Urinary bladder (tissue), 4 donors: ENCODE data around the gene POLR1A. TPM values are rescaled to one million over a fixed set of nuclear protein-coding genes. Genes with fewer than 3 reads are reported as not detected.
A peak's percentile ranks its signal among the peaks of the same experiment; 100 is the strongest.

ENCODE experiments used
- DNase-seq: peaks from one replicate; pipeline ENCODE4 v3.0.0-alpha.2; 2015; ENCODE audit errors: extremely low spot score
- H3K27ac ChIP-seq: one replicate; pipeline ENCODE4 v1.5.1; 2013; ENCODE audit warnings: low read depth, mild to moderate bottlenecking, moderate library complexity
- H3K36me3 ChIP-seq: one replicate; pipeline ENCODE4 v1.6.1; 2013; ENCODE audit warnings: mild to moderate bottlenecking, moderate library complexity; ENCODE audit not compliant: insufficient read depth
- H3K4me1 ChIP-seq: one replicate; pipeline ENCODE4 v1.6.1; 2013; ENCODE audit warnings: mild to moderate bottlenecking, moderate library complexity; ENCODE audit not compliant: insufficient read depth
- H3K4me3 ChIP-seq: one replicate; pipeline ENCODE4 v1.5.1; 2013; ENCODE audit warnings: low read depth, low read length
- WGBS: extraction: QIAGEN DNeasy Blood & Tissue Kit; methylation state at CpG from one replicate; pipeline ENCODE4 v1.1.7; 2013; 5-methylcytosine and 5-hydroxymethylcytosine counted together
- polyA plus RNA-seq: library from polyadenylated mRNA; stranded (reverse); fragments of 200-250 nt; gene quantifications from one replicate; pipeline ENCODE4 v1.2.3, GENCODE V29; 2013
- total RNA-seq: library from RNA; depleted of rRNA; stranded (reverse); fragments of >200 nt; gene quantifications from one replicate; pipeline ENCODE4 v1.2.3, GENCODE V29; 2014
- donor health status: healthy with polysubstance abuse.
- donor health status: healthy.

The POLR1A gene
- total and polyA plus RNA-seq, 2 donors, result 6.6 to 11.5 TPM

- H3K27ac ChIP-seq, result no peak overlapping the region
- H3K4me3 ChIP-seq, result no peak overlapping the region
- H3K36me3 ChIP-seq, result peaks cover 2% of the 10 kb centered on the region
- 85% methylated on average over 6 of the region's 6 CpGs for WGBS
- DNase-seq, result no peak
- H3K4me1 ChIP-seq, result no peaks in the 10 kb centered on the region
Observed at GRCh38 chr2:86045541-86045940, 60.1 kb downstream of the POLR1A start.

DNA sequence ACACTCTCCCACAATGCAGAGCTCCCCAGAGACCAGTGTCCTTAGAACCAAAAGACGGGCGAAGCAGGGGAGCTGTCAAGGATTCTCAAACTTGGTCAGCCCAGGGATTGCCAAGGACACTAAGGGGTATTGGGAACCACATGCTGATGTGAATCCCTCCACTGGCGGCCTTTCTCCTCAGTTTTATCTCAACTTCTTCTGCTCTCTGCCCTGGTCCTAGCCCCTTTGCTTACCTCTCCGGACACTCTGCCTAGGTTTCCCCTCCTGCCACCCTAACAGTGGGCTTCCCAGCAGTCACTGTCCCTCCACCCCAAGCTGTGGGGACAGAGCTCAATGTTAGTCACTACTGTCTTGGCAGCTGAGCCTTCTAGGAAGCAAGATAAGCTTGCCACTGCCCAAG lies 61.1 kb downstream of the POLR1A start:
- H3K4me3 ChIP-seq, result no peak overlapping the region
- H3K27ac ChIP-seq, result no peak overlapping the region
- WGBS, result 98% methylated on average over 4 of the region's 4 CpGs
- no peaks in the 10 kb centered on the region for H3K4me1 ChIP-seq
- peaks cover 2% of the 10 kb centered on the region for H3K36me3 ChIP-seq
- no peak for DNase-seq

DNA sequence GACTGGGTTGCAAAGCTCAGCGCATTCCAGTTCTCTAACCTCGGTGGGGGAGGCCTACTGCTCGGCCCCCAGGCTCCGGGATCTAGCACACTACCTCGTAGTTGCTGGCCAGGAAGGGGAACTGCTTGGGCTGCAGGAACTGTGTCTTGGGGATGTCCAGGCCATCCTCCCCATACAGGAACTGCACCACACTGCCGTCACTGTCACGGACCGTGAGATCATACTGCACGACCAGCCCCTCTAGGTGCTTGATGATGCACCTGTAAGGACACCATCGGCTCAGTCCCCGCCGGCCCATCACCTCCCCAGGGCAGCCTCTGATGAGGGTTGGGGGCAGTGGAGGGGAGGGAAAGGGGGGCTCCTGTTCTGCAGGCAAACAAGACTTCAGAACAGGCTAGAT lies 61.6 kb downstream of the POLR1A start:
- Histone ChIP-seq H3K4me1 (no peaks in the 10 kb centered on the region), H3K27ac (no peak overlapping the region), H3K4me3 (no peak overlapping the region), H3K36me3 (peaks cover 2% of the 10 kb centered on the region)
- DNase-seq, result no peak
- WGBS, result 91% methylated on average over 12 of the region's 12 CpGs

DNA sequence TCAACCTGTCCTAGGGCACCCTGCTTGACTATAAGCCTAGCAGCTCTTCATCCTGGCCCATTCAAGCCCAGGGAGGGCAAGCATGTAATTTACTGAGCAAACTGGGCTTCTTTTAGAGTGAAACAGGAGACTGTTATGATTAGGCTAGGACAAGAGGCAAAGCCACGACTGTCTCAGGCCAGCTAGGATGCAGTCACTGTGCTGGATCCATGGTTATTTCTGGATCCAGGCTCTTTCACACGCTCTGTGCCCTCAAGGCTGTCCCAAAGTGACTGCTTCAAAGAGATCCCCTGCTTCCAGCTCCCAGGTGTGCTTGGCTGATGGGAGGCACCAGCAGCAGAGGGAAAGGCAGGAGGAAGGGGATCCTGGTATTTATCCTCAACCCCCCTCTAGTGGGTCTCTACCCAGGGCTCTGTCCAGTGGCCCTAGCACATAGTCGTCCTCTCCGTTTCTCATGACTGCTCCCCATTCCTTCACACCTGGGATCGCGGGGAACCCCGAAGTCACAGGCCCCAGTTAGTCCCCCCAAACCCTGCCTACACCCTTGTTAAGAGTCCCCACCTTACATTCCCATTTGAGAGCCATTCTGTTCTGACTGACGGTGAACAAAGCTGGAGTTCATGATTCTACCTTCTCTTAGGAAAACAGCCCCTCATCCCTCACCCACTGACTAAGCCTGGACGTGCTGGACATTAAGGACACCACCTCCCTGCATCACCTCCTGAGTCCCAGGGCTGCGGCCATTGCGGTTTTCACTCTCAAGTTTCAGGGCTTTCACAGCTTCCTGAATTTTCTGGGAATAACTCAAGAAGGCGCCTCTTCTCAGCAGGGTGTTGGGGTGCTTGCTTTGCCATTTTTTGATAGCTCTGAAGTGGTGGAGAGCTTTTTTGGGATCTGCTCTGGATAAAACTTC lies 63.2 kb downstream of the POLR1A start:
- no peak overlapping the region for H3K4me3 ChIP-seq
- H3K27ac ChIP-seq, result no peak overlapping the region
- 95% methylated on average over 12 of the region's 12 CpGs for WGBS
- no peak for DNase-seq
- peaks cover 2% of the 10 kb centered on the region for H3K36me3 ChIP-seq
- no peaks in the 10 kb centered on the region for H3K4me1 ChIP-seq

GRCh38 chr2:86039963-86040655 lies 65.6 kb downstream of the POLR1A start:
- no peaks in the 10 kb centered on the region for H3K4me1 ChIP-seq
- peaks cover under 1% of the 10 kb centered on the region for H3K36me3 ChIP-seq
- WGBS, result 96% methylated on average over 12 of the region's 12 CpGs
- H3K27ac ChIP-seq, result no peak overlapping the region
- no peak for DNase-seq
- no peak overlapping the region for H3K4me3 ChIP-seq

DNA sequence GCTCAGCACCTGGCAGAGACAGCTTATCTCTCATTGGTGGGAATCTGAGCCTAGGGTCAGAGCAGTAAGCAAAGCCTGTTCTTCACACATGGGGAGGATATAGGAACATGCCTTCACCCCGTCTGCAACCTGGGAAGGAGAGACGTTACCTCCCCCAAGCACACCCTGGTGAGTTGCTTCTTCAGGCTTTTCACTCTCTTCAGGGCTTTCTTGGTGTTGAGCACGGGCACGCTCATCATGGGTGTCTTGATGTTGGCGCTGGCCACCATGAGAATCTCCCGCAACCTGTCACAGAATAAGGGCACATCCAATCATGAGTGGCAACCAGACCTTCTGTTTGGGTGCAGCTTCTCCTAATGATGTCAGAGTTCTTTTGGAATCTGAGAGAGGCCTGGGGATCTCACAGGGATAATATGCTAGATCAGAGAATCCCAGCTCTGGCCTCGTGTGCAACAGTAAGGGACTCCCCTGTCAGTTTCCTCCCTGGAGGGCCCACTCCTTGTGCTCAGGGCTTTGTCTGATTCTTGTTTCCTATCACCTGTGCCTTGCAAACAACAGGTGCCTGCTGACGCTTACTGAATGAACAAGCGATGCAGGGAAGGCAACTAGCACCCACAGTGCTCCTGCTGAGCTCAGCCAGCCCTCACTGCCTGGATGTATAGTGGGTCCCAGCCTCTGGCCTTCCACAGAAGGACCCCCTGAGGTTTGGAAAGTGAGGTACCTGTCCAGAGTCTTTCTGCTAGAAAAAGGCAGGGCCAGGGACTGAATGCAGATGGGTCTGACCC lies 66.3 kb downstream of the POLR1A start:
- H3K27ac ChIP-seq, result no peak overlapping the region
- 95% methylated on average over 9 of the region's 9 CpGs for WGBS
- H3K4me1 ChIP-seq, result no peaks in the 10 kb centered on the region
- no peaks in the 10 kb centered on the region for H3K36me3 ChIP-seq
- DNase-seq, result no peak
- H3K4me3 ChIP-seq, result no peak overlapping the region

- no peak for DNase-seq
- Histone ChIP-seq H3K4me3 (no peak overlapping the region), H3K36me3 (no peaks in the 10 kb centered on the region), H3K27ac (peak overlapping the region; percentile 29), H3K4me1 (no peaks in the 10 kb centered on the region)
- WGBS, result 79% methylated on average over 12 of the region's 12 CpGs
Observed at GRCh38 chr2:86038291-86039081, 67.2 kb downstream of the POLR1A start.

- Histone ChIP-seq H3K4me3 (no peak overlapping the region), H3K4me1 (no peaks in the 10 kb centered on the region), H3K27ac (peak overlapping the region; percentile 44), H3K36me3 (peaks cover 2% of the 10 kb centered on the region)
- 52% methylated on average over 7 of the region's 7 CpGs for WGBS
- DNase-seq, result no peak
Observed at GRCh38 chr2:86037795-86038192, 67.9 kb downstream of the POLR1A start.

GRCh38 chr2:86037141-86037794 lies 68.4 kb downstream of the POLR1A start:
- Histone ChIP-seq H3K27ac (peak overlapping the region; percentile 85), H3K4me3 (no peak overlapping the region), H3K36me3 (peaks cover 2% of the 10 kb centered on the region), H3K4me1 (no peaks in the 10 kb centered on the region)
- no peak for DNase-seq
- 49% methylated on average over 12 of the region's 12 CpGs for WGBS

DNA sequence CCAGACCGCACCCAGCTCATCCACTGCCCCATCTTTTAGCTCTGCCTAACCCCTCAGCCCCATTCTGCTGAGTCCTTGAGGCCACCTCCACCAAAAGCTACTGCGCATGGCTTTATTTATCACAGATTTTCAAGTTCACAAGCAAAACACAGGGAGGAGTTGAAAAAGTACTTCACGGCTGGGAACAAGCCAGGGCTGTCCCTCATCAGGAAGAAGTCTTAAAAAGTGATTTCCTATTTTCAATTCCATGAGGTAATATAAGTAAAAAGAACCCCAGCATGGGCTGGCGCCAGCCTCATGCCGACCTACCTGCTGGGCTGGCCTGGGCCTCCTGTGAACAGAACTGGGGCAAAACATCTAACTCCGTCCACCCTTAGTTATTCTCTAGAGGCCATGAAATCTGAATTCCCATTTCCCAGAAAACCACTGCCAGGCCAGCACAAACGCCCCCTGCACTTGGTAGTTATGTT lies 69.0 kb downstream of the POLR1A start:
- Histone ChIP-seq H3K36me3 (peaks cover 2% of the 10 kb centered on the region), H3K4me3 (no peak overlapping the region), H3K27ac (peak overlapping the region; percentile 85), H3K4me1 (no peaks in the 10 kb centered on the region)
- DNase-seq, result no peak
- 39% methylated on average over 7 of the region's 7 CpGs for WGBS

- Histone ChIP-seq H3K36me3 (peaks cover 2% of the 10 kb centered on the region), H3K4me1 (no peaks in the 10 kb centered on the region), H3K4me3 (no peak overlapping the region), H3K27ac (peak overlapping the region; percentile 85)
- peak; percentile 77 for DNase-seq
- WGBS, result 35% methylated on average over 10 of the region's 10 CpGs
Observed at GRCh38 chr2:86035883-86036668, 69.6 kb downstream of the POLR1A start.

- H3K36me3 ChIP-seq, result peaks cover 5% of the 10 kb centered on the region
- H3K4me1 ChIP-seq, result no peaks in the 10 kb centered on the region
- 81% methylated on average over 7 of the region's 7 CpGs for WGBS
- peak overlapping the region; percentile 85 for H3K27ac ChIP-seq
- H3K4me3 ChIP-seq, result no peak overlapping the region
- no peak for DNase-seq
Observed at GRCh38 chr2:86035376-86035882, 70.3 kb downstream of the POLR1A start.
